Endothelial cell of umbilical vein (primary cell): ENCODE measurements around the gene IL22RA1. TPM values are rescaled to one million over a fixed set of nuclear protein-coding genes. Genes with fewer than 3 reads are reported as not detected.
A peak's percentile ranks its signal among the peaks of the same experiment; 100 is the strongest.

Source experiments
- BruUV-seq: library from RNA; stranded (reverse); fragments of 400-500 nt; replicated peaks from 2 replicates; lab custom pipeline; 2021; lab: Mats Ljungman, UMichigan
- CTCF ChIA-PET: fragments of 300-600, 350-600 bp; sonication (Branson Sonifier 250); formaldehyde crosslinking; loops from one replicate; lab custom pipeline; 2021; ENCODE audit warnings: antibody characterized with exemption, inconsistent platforms; lab: Charles Lee
- POLR2A ChIA-PET: fragments of 300-600, 350-600 bp; sonication (Branson Sonifier 250); formaldehyde crosslinking; loops from one replicate; lab custom pipeline; 2021; ENCODE audit warnings: antibody characterized with exemption, inconsistent platforms; lab: Charles Lee
- DNase-seq: peaks from one replicate; pipeline ENCODE4 v3.0.0-alpha.2; 2011; ENCODE audit warnings: low read depth, low spot score
- FAIRE-seq: peaks from 2 replicates; lab custom pipeline; 2011; peaks lifted over from hg19 to GRCh38; lab: Jason Lieb, UNC
- H2AFZ ChIP-seq: 2 replicates; pipeline ENCODE4 v1.6.0; 2012; ENCODE audit warnings: low read depth, low read length, control low read depth, inconsistent platforms
- H3K27ac ChIP-seq: 2 replicates; pipeline ENCODE4 v1.5.1; 2011; ENCODE audit warnings: low read depth, mild to moderate bottlenecking, control low read depth, low read length, moderate library complexity; ENCODE audit not compliant: insufficient read depth
- H3K27me3 ChIP-seq, 2 experiments: 2 replicates each; pipeline versions ENCODE4 v1.6.0 to v1.6.1; 2011; ENCODE audit warnings: low read length in 2 of 2, mixed read lengths in 1 of 2; ENCODE audit not compliant: control insufficient read depth in 2 of 2, insufficient read depth in 2 of 2
- H3K36me3 ChIP-seq, 2 experiments: 2 replicates in 1 of 2; 3 replicates in 1 of 2; pipeline ENCODE4 v1.5.1; 2011; ENCODE audit warnings: low read length in 2 of 2, mild to moderate bottlenecking in 1 of 2, moderate library complexity in 1 of 2; ENCODE audit not compliant: control insufficient read depth in 2 of 2, insufficient read depth in 2 of 2; ENCODE audit errors: extremely low read depth in 1 of 2
- H3K4me1 ChIP-seq: 3 replicates; pipeline ENCODE4 v1.5.1; 2011; ENCODE audit warnings: mild to moderate bottlenecking, low read length; ENCODE audit not compliant: control insufficient read depth, insufficient read depth; ENCODE audit errors: extremely low read depth
- H3K4me2 ChIP-seq: 2 replicates; pipeline ENCODE4 v1.6.1; 2011; ENCODE audit warnings: low read length, control low read depth, mixed read lengths; ENCODE audit not compliant: insufficient read depth
- H3K4me3 ChIP-seq, 3 experiments: fragments of 200-600 bp in 1 of 3; sonication (generic), shearing (Covaris generic) in 1 of 3; replicated peaks in 1 of 3; 2 replicates each; pipeline ENCODE4 v1.5.1; 2011 to 2016; ENCODE audit warnings: control low read depth in 3 of 3, low read length in 3 of 3, mild to moderate bottlenecking in 2 of 3, inconsistent platforms in 1 of 3, low read depth in 1 of 3, moderate library complexity in 1 of 3; ENCODE audit not compliant: insufficient read depth in 1 of 3
- H3K79me2 ChIP-seq: 2 replicates; pipeline ENCODE4 v1.6.0; 2012; ENCODE audit warnings: low read length, inconsistent platforms; ENCODE audit not compliant: control insufficient read depth, insufficient read depth
- H3K9ac ChIP-seq: replicated peaks from 2 replicates; pipeline ENCODE3; 2011; ENCODE audit warnings: low read length, control low read depth; ENCODE audit not compliant: insufficient read depth; ENCODE audit errors: extremely low read depth
- H3K9me1 ChIP-seq: replicated peaks from 3 replicates; pipeline ENCODE4 v1.6.0; 2011; ENCODE audit warnings: mild to moderate bottlenecking, low read length; ENCODE audit not compliant: control insufficient read depth, insufficient read depth; ENCODE audit errors: extremely low read depth
- H3K9me3 ChIP-seq: replicated peaks from 2 replicates; pipeline ENCODE4 v1.5.1; 2012; ENCODE audit warnings: low read length, inconsistent platforms; ENCODE audit not compliant: control insufficient read depth, insufficient read depth
- H4K20me1 ChIP-seq: replicated peaks from 2 replicates; pipeline ENCODE3; 2011; ENCODE audit warnings: mild to moderate bottlenecking, low read length; ENCODE audit not compliant: control insufficient read depth, insufficient read depth; ENCODE audit errors: extremely low read depth
- FOS ChIP-seq: IDR thresholded peaks from 2 replicates; pipeline ENCODE4 v1.6.1; 2011; ENCODE audit warnings: mild to moderate bottlenecking, low read length, moderate library complexity, borderline replicate concordance; ENCODE audit not compliant: insufficient read depth
- GATA2 ChIP-seq: IDR thresholded peaks from 2 replicates; pipeline ENCODE4 v1.7.0; 2011; ENCODE audit warnings: low read depth, mild to moderate bottlenecking, moderate library complexity, mixed read lengths, low read length; ENCODE audit not compliant: insufficient read length, insufficient read depth
- MYC ChIP-seq: IDR thresholded peaks from one replicate; pipeline ENCODE4 v1.6.1; 2011; ENCODE audit warnings: mild to moderate bottlenecking, low read depth, low read length
- POLR2AphosphoS5 ChIP-seq: IDR thresholded peaks from 2 replicates; pipeline ENCODE4 v1.6.1; 2012; ENCODE audit warnings: low read depth, mild to moderate bottlenecking, control low read depth, low read length, moderate library complexity; ENCODE audit not compliant: insufficient read depth
- dilution Hi-C: fragments of 300-500 bp; cut with MboI; formaldehyde crosslinking; loops from one replicate; pipeline ENCODE4 v1.15.0; 2019; ENCODE audit warnings: low sequenced_read_pairs; ENCODE audit not compliant: extremely low pct_ligation_motif_present
- intact Hi-C: fragments of 100-400 bp; cut with micrococcal nuclease; formaldehyde crosslinking; loops from one replicate; pipeline ENCODE4 v1.10.0; 2022
- polyA plus RNA-seq, 4 experiments: library from polyadenylated mRNA; depleted of rRNA in 3 of 4; stranded (reverse) in 3 of 4; unstranded in 1 of 4; fragments of >200 nt; gene quantifications; 2 replicates each; pipeline versions ENCODE4 v1.2.1 to v1.2.3, GENCODE V29; 2011 to 2012; ENCODE audit warnings: missing spikeins in 1 of 4
- total RNA-seq: library from RNA; stranded (reverse); gene quantifications from 2 replicates; pipeline ENCODE4 v1.2.3, GENCODE V29; 2021
- TF ChIP-seq, protein P1 (sequence below): IDR thresholded peaks from 2 replicates; pipeline ENCODE4 v1.6.1; 2011; ENCODE audit not compliant: insufficient read depth, insufficient read length
- TF ChIP-seq, protein P2 (sequence below), 2 donors: IDR thresholded peaks; 1 replicate in 1 of 2; 2 replicates in 1 of 2; pipeline ENCODE4 v1.5.1; 2011; ENCODE audit warnings: low read length in 2 of 2, mild to moderate bottlenecking in 2 of 2, moderate library complexity in 2 of 2, control low read depth in 1 of 2, inconsistent platforms in 1 of 2, low read depth in 1 of 2; ENCODE audit not compliant: insufficient read depth in 1 of 2; ENCODE audit errors: extremely low read depth in 1 of 2

Gene IL22RA1
- total and polyA plus RNA-seq, 2 donors (not counting 3 experiments of a cell fraction or from before 2014, with no cell fraction given): not detected

DNA sequence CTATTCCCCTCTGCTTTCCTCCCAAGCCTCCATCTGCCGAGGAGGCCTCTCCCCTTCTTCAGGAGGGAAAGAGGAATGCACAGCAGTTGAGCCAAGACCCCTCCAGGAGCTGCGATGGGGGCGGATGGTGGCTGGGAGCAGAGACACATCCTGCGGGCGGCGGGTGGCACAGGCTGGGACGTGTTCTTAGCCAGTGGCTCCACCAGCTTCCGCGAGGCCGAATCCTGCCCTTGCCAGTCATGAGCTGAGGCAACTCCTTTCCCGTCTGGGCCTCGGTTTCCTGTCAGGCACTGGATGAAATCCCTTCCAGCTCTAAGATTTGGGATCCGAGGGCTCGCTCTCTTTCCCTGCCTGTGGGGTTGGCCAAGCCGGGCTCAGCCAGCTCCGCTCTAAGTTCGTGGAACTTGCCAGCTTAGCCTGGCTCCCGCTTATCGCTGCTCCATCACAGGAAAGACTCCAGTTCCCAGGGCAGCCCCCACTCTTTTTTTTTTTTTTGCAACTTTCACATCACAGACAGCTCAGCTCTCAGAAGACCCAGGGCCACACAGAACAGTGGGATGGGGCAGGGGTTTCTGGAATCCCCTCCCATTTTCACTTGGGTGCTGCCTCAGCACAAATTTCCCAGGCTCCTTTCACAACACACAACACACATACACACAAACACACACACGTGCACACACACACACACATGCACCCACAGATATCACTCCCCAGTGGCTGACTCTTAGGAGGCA is 31.5 kb downstream of the IL22RA1 start:
- H3K9ac ChIP-seq: peak overlapping the region; percentile 20
- H3K4me3 ChIP-seq: no peak overlapping the region
- peak overlapping the region; percentile 94 for H2AFZ ChIP-seq
- no peak overlapping the region for H3K27ac ChIP-seq
- peak overlapping the region; percentile 23 for H3K4me2 ChIP-seq
- no peaks in the 10 kb centered on the region for H4K20me1 ChIP-seq
- ChIA-PET CTCF (interaction anchor here (0.7 to 3.2 kb wide), 15 partner anchors 9 to 340 kb away, joined by 3 to 45 read pairs (median 4); partner anchors contain the start of gene NIPAL3), POLR2A (interaction anchor here (1.0 kb wide), 1 partner anchor 135 kb away, joined by 3 read pairs; no protein-coding TSS in a partner anchor)
- DNase-seq: peak; percentile 40
- no peaks in the 10 kb centered on the region for H3K9me1 ChIP-seq
- no peaks in the 10 kb centered on the region for H3K9me3 ChIP-seq
- H3K36me3 ChIP-seq: no peaks in the 10 kb centered on the region
- dilution Hi-C loops (no loop called here), intact Hi-C loops (loop anchor here (5.0 kb wide), 1 partner anchor 154 kb away; the partner anchor contains the start of gene PNRC2)
- peaks cover 0 to 2% of the 10 kb centered on the region in 2 experiments for H3K27me3 ChIP-seq
- peak; percentile 78 for FAIRE-seq
- peaks cover 25% of the 10 kb centered on the region for H3K4me1 ChIP-seq
- TF ChIP-seq POLR2AphosphoS5: no peak
- TF ChIP-seq, protein P1, sequence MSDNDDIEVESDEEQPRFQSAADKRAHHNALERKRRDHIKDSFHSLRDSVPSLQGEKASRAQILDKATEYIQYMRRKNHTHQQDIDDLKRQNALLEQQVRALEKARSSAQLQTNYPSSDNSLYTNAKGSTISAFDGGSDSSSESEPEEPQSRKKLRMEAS: no peak
- no peak for TF ChIP-seq FOS
- TF ChIP-seq, protein P2, sequence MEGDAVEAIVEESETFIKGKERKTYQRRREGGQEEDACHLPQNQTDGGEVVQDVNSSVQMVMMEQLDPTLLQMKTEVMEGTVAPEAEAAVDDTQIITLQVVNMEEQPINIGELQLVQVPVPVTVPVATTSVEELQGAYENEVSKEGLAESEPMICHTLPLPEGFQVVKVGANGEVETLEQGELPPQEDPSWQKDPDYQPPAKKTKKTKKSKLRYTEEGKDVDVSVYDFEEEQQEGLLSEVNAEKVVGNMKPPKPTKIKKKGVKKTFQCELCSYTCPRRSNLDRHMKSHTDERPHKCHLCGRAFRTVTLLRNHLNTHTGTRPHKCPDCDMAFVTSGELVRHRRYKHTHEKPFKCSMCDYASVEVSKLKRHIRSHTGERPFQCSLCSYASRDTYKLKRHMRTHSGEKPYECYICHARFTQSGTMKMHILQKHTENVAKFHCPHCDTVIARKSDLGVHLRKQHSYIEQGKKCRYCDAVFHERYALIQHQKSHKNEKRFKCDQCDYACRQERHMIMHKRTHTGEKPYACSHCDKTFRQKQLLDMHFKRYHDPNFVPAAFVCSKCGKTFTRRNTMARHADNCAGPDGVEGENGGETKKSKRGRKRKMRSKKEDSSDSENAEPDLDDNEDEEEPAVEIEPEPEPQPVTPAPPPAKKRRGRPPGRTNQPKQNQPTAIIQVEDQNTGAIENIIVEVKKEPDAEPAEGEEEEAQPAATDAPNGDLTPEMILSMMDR (IDR thresholded peaks at IDR 0.05; ENCODE audit: extremely low read depth in 1 of 2, insufficient read depth in 1 of 2, low read depth in 1 of 2, low read length in 2 of 2): no peak
- TF ChIP-seq GATA2: peak; percentile 81
- TF ChIP-seq MYC: no peak
- no peaks in the 10 kb centered on the region for H3K79me2 ChIP-seq
- no TSS peak for BruUV-seq
